Endothelial cell of umbilical vein (primary cell): ENCODE results near the gene IGSF1.

Experiments
- CTCF ChIP-seq, 2 donors: IDR thresholded peaks; 1 replicate in 1 of 2; 2 replicates in 1 of 2; pipeline ENCODE4 v1.5.1; 2011; ENCODE audit warnings: low read length in 2 of 2, mild to moderate bottlenecking in 2 of 2, moderate library complexity in 2 of 2, control low read depth in 1 of 2, inconsistent platforms in 1 of 2, low read depth in 1 of 2; ENCODE audit not compliant: insufficient read depth in 1 of 2; ENCODE audit errors: extremely low read depth in 1 of 2
- JUN ChIP-seq: IDR thresholded peaks from 2 replicates; pipeline ENCODE4 v1.6.1; 2011; ENCODE audit warnings: borderline replicate concordance, low read depth; ENCODE audit not compliant: insufficient read length, insufficient read depth
- MAX ChIP-seq: IDR thresholded peaks from 2 replicates; pipeline ENCODE4 v1.6.1; 2011; ENCODE audit not compliant: insufficient read depth, insufficient read length
- MYC ChIP-seq: IDR thresholded peaks from one replicate; pipeline ENCODE4 v1.6.1; 2011; ENCODE audit warnings: mild to moderate bottlenecking, low read depth, low read length
- POLR2A ChIP-seq: IDR thresholded peaks from 2 replicates; pipeline ENCODE4 v1.6.1; 2012; ENCODE audit warnings: low read depth, mild to moderate bottlenecking, control low read depth, low read length
- POLR2AphosphoS5 ChIP-seq: IDR thresholded peaks from 2 replicates; pipeline ENCODE4 v1.6.1; 2012; ENCODE audit warnings: low read depth, mild to moderate bottlenecking, control low read depth, low read length, moderate library complexity; ENCODE audit not compliant: insufficient read depth

GRCh38 chrX:131305926-131306325, 16.8 kb upstream of the IGSF1 start:
- TF ChIP-seq CTCF (IDR thresholded peaks at IDR 0.05; ENCODE audit: extremely low read depth in 1 of 2, insufficient read depth in 1 of 2, low read depth in 1 of 2, low read length in 2 of 2): no peak
- no peak for TF ChIP-seq POLR2AphosphoS5
- TF ChIP-seq POLR2A: no peak
- TF ChIP-seq MYC: no peak
- no peak for TF ChIP-seq MAX
- TF ChIP-seq JUN: no peak
